Measurements from ENCODE around the gene NPM1. TPM values are rescaled to one million over a fixed set of nuclear protein-coding genes. Genes with fewer than 3 reads are reported as not detected.

NPM1 gene
- polyA plus RNA-seq, 6 donors from 2014 or later: 389 to 678 (median 608) TPM

- H3K9me3 Mint-ChIP-seq: peaks cover 0 to 2% (median 0%) of the 10 kb centered on the region in 7 donors
- no peaks in the 10 kb centered on the region for H3K36me3 Mint-ChIP-seq
- peak overlapping the region in 2 of 6 donors; percentile 16 to 97 for H3K27ac Mint-ChIP-seq
These were observed 33.0 kb downstream of the NPM1 start for GRCh38 chr5:171420431-171421241.

GRCh38 chr5:171421331-171422262, 33.9 kb downstream of the NPM1 start:
- Mint-ChIP-seq H3K36me3 (no peaks in the 10 kb centered on the region), H3K4me1 (peaks cover 13 to 21% (median 15%) of the 10 kb centered on the region in 3 donors), H3K27me3 (peaks cover 9 to 49% (median 37%) of the 10 kb centered on the region in 3 donors), H3K4me3 (peak overlapping the region in 7 of 8 donors; percentile 30 to 87 (median 68)), H3K27ac (peak overlapping the region in 1 of 6 donors; percentile 16), H3K9me3 (peaks cover 0 to 2% (median 0%) of the 10 kb centered on the region in 7 donors)
- ATAC-seq (ENCODE audit: low read depth in 2 of 2): no peak
- no peak for DNase-seq

More at GRCh38 chr5:171420431-171421241, 33.0 kb downstream of the NPM1 start:
- Mint-ChIP-seq H3K27me3 (peaks cover 9 to 41% (median 37%) of the 10 kb centered on the region in 3 donors), H3K4me3 (peak overlapping the region; percentile 51 to 93 (median 86)), H3K4me1 (peaks cover 13 to 21% (median 15%) of the 10 kb centered on the region in 3 donors)
- ATAC-seq (ENCODE audit: low read depth in 2 of 2) (no peak), DNase-seq (no peak)

GRCh38 chr5:171422495-171422894, 34.8 kb downstream of the NPM1 start:
- Mint-ChIP-seq H3K36me3 (no peaks in the 10 kb centered on the region), H3K27me3 (peaks cover 9 to 49% (median 37%) of the 10 kb centered on the region in 3 donors), H3K27ac (no peak overlapping the region), H3K9me3 (peaks cover 0 to 2% (median 0%) of the 10 kb centered on the region in 7 donors), H3K4me3 (no peak overlapping the region), H3K4me1 (peaks cover 13 to 21% (median 15%) of the 10 kb centered on the region in 3 donors)
- DNase-seq (no peak), ATAC-seq (ENCODE audit: low read depth in 2 of 2) (no peak)

- Mint-ChIP-seq H3K27me3 (peaks cover 9 to 49% (median 37%) of the 10 kb centered on the region in 3 donors), H3K27ac (no peak overlapping the region), H3K4me1 (peaks cover 13 to 21% (median 15%) of the 10 kb centered on the region in 3 donors), H3K36me3 (no peaks in the 10 kb centered on the region), H3K9me3 (peaks cover 0 to 2% (median 0%) of the 10 kb centered on the region in 7 donors), H3K4me3 (no peak overlapping the region)
- DNase-seq (no peak), ATAC-seq (ENCODE audit: low read depth in 2 of 2) (no peak)
These were observed 35.4 kb downstream of the NPM1 start for GRCh38 chr5:171422902-171423663.

GRCh38 chr5:171424726-171425125, 37.1 kb downstream of the NPM1 start:
- peaks cover 0 to 4% (median 0%) of the 10 kb centered on the region in 7 donors for H3K9me3 Mint-ChIP-seq
- no peak overlapping the region for H3K27ac Mint-ChIP-seq
- no peak for DNase-seq
- no peak for ATAC-seq (ENCODE audit: low read depth in 2 of 2)
- peaks cover 9 to 48% (median 37%) of the 10 kb centered on the region in 3 donors for H3K27me3 Mint-ChIP-seq
- H3K4me1 Mint-ChIP-seq: peaks cover 8 to 12% (median 8%) of the 10 kb centered on the region in 3 donors
- H3K4me3 Mint-ChIP-seq: no peak overlapping the region
- H3K36me3 Mint-ChIP-seq: no peaks in the 10 kb centered on the region

GRCh38 chr5:171425596-171426244, 38.1 kb downstream of the NPM1 start:
- H3K27me3 Mint-ChIP-seq: peaks cover 9 to 42% (median 28%) of the 10 kb centered on the region in 3 donors

GRCh38 chr5:171426266-171426665, 38.6 kb downstream of the NPM1 start:
- H3K4me1 Mint-ChIP-seq: peaks cover 0 to 2% (median under 1%) of the 10 kb centered on the region in 3 donors
- H3K27me3 Mint-ChIP-seq: peaks cover 8 to 36% (median 22%) of the 10 kb centered on the region in 3 donors
- no peaks in the 10 kb centered on the region for H3K36me3 Mint-ChIP-seq
- no peak overlapping the region for H3K27ac Mint-ChIP-seq
- DNase-seq: no peak
- H3K4me3 Mint-ChIP-seq: no peak overlapping the region
- H3K9me3 Mint-ChIP-seq: peaks cover 0 to 4% (median 0%) of the 10 kb centered on the region in 7 donors
- no peak for ATAC-seq (ENCODE audit: low read depth in 2 of 2)

More at GRCh38 chr5:171425596-171426244, 38.1 kb downstream of the NPM1 start:
- Mint-ChIP-seq H3K4me3 (no peak overlapping the region), H3K27ac (no peak overlapping the region), H3K36me3 (no peaks in the 10 kb centered on the region), H3K9me3 (peaks cover 0 to 4% (median 0%) of the 10 kb centered on the region in 7 donors), H3K4me1 (peaks cover 4 to 6% (median 6%) of the 10 kb centered on the region in 3 donors)
- DNase-seq: no peak
- ATAC-seq (ENCODE audit: low read depth in 2 of 2): no peak

GRCh38 chr5:171426680-171427079, 39.0 kb downstream of the NPM1 start:
- Mint-ChIP-seq H3K4me1 (no peaks in the 10 kb centered on the region), H3K9me3 (peaks cover 0 to 4% (median 0%) of the 10 kb centered on the region in 7 donors), H3K27me3 (peaks cover 5 to 32% (median 18%) of the 10 kb centered on the region in 3 donors), H3K36me3 (no peaks in the 10 kb centered on the region), H3K27ac (no peak overlapping the region), H3K4me3 (no peak overlapping the region)
- ATAC-seq (ENCODE audit: low read depth in 2 of 2) (no peak), DNase-seq (no peak)

GRCh38 chr5:171427318-171428167, 39.9 kb downstream of the NPM1 start:
- Mint-ChIP-seq H3K4me3 (no peak overlapping the region), H3K4me1 (no peaks in the 10 kb centered on the region), H3K9me3 (peaks cover 0 to 2% (median 0%) of the 10 kb centered on the region in 7 donors), H3K27ac (peak overlapping the region in 1 of 6 donors; percentile 38), H3K36me3 (no peaks in the 10 kb centered on the region), H3K27me3 (peaks cover 5 to 24% (median 16%) of the 10 kb centered on the region in 3 donors)
- DNase-seq (no peak), ATAC-seq (ENCODE audit: low read depth in 2 of 2) (no peak)

GRCh38 chr5:171428168-171428696, 40.6 kb downstream of the NPM1 start:
- Mint-ChIP-seq H3K27me3 (peaks cover 5 to 22% (median 10%) of the 10 kb centered on the region in 3 donors), H3K4me3 (no peak overlapping the region), H3K36me3 (no peaks in the 10 kb centered on the region), H3K4me1 (no peaks in the 10 kb centered on the region), H3K9me3 (peaks cover 0 to 2% (median 0%) of the 10 kb centered on the region in 7 donors), H3K27ac (no peak overlapping the region)
- ATAC-seq (ENCODE audit: low read depth in 2 of 2) (no peak), DNase-seq (no peak)

- peak overlapping the region in 1 of 6 donors; percentile 72 for H3K27ac Mint-ChIP-seq
- H3K4me3 Mint-ChIP-seq: no peak overlapping the region
- H3K27me3 Mint-ChIP-seq: peaks cover 5 to 21% (median 8%) of the 10 kb centered on the region in 3 donors
- DNase-seq: no peak
- H3K36me3 Mint-ChIP-seq: no peaks in the 10 kb centered on the region
- H3K9me3 Mint-ChIP-seq: peaks cover 0 to 2% (median 0%) of the 10 kb centered on the region in 7 donors
- ATAC-seq (ENCODE audit: low read depth in 2 of 2): no peak
- H3K4me1 Mint-ChIP-seq: no peaks in the 10 kb centered on the region
These were observed 41.3 kb downstream of the NPM1 start for GRCh38 chr5:171428809-171429542.
